UCSD-AML1 (cell line): ENCODE data around the gene TSPAN13.
"Not testable (repeated sequence)": the region's sequence is repeated elsewhere in the genome, so short reads cannot be mapped to it uniquely, and the experiment has no call there.

ENCODE experiments used
- DNase-seq: peaks from one replicate; lab custom pipeline; 2025; ENCODE audit not compliant: unreplicated experiment; lab: John Stamatoyannopoulos, UW

TSPAN13 gene

DNA sequence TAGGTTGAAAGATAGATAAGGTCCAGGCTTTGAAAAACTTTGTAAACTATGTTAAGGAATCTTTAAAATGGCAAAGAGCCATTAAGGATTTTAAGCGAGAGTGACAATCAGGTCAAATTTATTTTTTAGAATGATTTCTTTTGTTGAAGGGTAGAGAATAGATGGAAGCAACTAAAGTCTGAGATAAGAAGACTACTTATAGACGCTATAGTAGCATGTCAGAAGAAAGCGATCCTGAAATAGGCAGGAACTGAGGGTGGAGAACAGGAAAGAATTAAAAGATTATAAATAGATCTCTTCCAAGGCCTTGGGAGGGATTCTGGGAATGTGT is 13.0 kb upstream of the TSPAN13 start:
- DNase-seq = no peak

DNA sequence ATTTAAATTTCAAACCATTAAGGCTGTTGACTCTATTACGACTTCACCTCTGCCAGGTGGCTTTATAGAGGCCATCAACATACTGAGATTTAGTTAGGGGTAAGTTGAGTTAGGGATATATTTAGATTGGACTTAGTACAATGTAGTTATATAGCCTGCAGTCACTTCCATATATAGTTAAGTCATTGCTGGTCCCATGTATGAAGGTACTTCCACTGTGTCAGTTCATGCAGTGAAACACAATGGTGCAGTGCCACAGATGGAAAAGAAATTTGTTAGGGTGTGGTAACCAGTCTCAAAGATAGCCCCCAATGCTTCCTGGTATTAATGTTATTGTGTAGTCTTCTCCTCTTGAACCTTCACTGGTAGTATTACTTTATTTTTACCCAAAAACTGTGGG is 12.6 kb upstream of the TSPAN13 start:
- no peak for DNase-seq

- DNase-seq = no peak
These were observed 11.9 kb upstream of the TSPAN13 start for GRCh38 chr7:16741676-16742075.

DNA sequence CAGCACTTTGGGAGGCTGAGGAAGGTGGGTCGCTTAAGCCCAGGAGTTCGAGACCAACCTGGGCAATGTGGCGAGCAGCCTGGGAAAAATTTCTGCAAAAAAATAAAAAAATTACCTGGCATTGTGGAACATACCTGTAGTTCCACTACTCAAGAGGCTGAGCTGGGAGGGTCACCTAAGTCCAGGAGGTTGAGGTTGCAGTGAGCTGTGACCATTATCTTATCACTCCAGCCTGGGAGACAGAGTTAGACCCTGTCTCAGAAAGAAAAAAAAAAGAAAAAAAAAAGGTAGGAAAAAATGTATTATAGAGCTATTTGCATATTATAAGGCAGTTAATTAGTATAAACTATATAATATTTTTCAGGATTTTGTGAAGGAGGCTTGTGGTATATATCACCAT is 11.0 kb upstream of the TSPAN13 start:
- DNase-seq = no peak

GRCh38 chr7:16743236-16743635 is 10.3 kb upstream of the TSPAN13 start:
- DNase-seq = no peak

GRCh38 chr7:16744518-16745250 is 8.9 kb upstream of the TSPAN13 start:
- DNase-seq = no peak

GRCh38 chr7:16745645-16746044 is 7.9 kb upstream of the TSPAN13 start:
- DNase-seq = no peak

GRCh38 chr7:16747102-16747501 is 6.5 kb upstream of the TSPAN13 start:
- no peak for DNase-seq

- peak; percentile 41 for DNase-seq
These were observed 639 bp downstream of the TSPAN13 start for GRCh38 chr7:16753932-16754855.

DNA sequence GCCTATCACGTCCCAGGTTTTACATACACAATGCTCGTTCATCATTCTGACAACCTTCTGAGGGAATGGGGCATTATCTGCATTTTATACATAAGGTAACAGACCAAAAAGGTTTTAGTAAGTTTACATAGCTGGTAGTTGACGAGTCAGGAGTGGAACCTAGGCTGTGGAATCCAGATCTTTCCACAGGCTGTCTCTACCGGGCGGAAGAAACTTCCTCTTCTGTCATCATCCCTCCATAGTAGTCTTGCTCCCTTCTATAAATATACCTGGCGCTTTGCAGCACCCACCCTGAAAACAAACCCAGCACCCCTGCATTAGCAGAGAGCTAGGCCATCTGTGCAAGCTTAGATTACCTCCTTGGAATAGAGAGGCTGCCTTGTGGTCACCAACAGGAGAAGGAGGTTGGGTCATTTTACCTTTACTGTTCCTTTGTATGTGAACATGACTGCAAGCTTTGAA is 1.3 kb downstream of the TSPAN13 start:
- peak; percentile 4 for DNase-seq

- no peak for DNase-seq
These were observed 1.8 kb downstream of the TSPAN13 start for GRCh38 chr7:16755397-16755796.

DNA sequence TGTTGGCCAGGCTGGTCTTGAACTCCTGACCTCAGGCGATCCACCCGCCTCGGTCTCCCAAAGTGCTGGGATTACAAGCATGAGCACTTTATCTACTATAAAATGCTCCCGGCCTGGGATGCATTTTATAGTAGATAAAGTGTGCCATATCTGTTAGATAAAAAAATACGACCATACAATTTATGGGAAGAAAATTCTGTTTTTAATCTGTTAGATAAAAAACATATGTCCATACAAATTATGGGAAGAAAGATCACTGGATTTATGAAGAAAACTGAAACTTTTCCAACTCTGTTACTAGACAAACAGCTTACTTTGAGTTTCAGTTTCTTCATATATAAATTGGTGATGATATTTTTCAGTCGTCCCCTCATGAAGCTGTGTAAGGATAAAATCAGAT is 4.5 kb downstream of the TSPAN13 start:
- no peak for DNase-seq

- DNase-seq = no peak
These were observed 5.4 kb downstream of the TSPAN13 start for GRCh38 chr7:16758631-16759611.

DNA sequence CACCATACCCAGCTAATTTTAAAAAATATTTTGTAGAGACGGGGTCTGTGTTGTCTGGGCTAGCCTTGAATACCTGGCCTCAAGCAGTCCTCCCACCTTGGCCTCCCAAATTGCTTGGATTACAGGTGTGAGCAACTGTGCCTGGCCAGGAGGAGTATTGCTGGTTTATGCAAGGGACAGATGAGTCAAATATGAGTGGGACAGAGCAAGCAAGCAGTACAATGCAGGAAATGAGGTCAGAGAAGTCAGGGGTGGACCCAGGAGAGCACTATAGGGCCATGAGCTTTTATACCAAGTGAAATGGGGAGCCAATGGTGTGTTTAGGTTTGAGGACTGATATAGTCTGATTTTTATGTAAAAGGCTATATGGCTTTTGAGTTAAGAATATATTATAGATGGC is 6.3 kb downstream of the TSPAN13 start:
- DNase-seq = no peak

DNA sequence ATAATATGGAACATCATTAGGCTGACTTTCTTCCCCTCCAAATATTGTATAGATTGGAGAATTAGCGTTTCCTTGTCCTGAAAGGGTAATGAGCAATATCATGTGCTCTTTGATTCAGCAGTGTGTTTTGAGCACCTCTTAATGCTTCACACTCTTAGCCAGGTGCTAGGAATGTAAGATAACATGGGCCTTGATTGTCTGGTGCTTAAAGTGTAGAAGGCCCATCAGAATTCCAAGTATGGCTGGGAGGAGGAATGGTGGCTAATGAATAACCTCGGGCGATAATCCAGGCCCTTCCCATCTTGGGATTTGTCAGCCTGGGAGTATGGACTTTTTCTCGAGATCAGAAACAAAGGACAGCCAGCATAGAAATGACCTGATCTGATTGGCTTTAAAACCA is 8.6 kb downstream of the TSPAN13 start:
- no peak for DNase-seq

DNA sequence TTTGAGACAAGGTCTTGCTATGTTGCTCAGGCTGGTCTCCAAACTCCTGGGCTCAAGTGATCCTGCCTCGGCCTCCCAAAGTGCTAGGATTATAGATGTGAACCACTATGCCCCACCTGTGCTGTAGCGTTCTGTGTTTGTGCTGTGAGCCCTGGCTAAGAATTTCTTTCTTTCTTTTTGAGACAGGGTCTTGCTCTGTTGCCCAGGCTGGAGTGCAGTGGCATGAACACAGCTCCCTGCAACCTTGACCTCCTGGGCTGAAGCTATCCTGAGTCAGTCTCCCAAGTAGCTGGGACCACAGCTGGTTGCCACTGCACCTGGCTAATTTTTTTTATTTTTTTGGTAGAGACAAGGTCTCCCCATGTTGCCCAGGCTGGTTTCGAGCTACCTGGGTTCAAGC is 11.4 kb downstream of the TSPAN13 start:
- DNase-seq = no peak

DNA sequence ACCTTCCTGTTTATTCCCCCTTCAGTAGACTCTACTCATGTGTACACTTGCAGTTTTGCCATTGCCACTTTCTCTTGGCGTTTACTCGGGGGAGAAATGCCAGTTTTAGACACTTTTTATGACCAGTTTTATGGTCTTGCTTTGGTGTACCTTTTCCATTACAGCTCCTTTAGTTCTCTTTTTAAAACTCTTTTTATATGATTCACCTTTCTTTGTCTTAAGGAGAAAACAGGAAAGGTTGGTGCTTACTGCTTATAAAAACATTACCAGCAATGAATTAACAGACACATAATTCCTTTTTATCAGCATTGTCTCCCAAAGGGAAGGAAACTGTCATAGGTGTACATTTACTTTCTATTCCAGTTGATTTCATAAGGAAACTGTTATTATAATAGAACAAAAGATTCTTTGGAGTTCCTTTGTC is 11.9 kb downstream of the TSPAN13 start:
- no peak for DNase-seq

DNA sequence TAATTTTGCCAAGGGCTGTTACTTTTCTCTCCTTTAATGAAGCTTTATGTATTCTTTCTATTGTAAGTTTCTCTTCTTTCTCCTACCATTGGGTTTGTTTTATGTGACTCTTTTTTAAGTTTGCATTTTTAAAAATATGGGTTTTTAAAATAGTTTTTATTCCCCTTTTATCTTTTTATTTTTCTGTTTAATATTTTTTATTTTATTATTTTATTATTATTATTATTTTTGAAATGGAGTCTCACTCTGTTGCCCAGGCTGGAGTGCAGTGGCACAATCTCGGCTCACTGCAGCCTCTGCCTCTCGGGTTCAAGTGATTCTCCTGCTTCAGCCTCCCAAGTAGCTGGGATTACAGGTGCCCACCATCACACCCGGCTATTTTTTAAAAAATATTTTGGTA is 16.4 kb downstream of the TSPAN13 start:
- not testable (repeated sequence) for DNase-seq

GRCh38 chr7:16770657-16771329 is 17.2 kb downstream of the TSPAN13 start:
- no peak for DNase-seq

- no peak for DNase-seq
These were observed 19.8 kb downstream of the TSPAN13 start for GRCh38 chr7:16773326-16773725.

DNA sequence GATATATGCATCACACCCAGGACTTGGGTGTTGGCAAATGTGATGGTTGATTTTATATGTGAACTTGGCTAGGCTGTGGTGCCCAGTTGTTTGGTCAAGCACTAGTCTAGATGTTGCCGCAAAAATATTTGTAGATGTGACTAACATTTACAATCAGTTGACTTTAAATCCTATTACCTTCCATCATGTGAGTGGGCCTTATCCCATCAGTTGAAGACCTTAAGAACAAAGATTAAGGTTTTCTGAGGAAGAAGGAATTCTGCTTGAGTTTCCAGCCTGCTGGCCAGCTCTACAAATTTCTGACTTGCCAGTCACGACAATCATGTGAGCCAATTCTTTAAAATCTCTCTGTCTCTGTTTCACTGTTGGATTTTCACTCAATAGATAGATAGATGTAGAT is 20.3 kb downstream of the TSPAN13 start:
- no peak for DNase-seq
